ENCODE measurements around the gene OR2D3. TPM values are rescaled to one million over a fixed set of nuclear protein-coding genes. Genes with fewer than 3 reads are reported as not detected.

The OR2D3 gene
- not detected for total RNA-seq

- Histone ChIP-seq H3K36me3 (no peaks in the 10 kb centered on the region), H3K9ac (ENCODE audit: low read depth in 2 of 2, low read length in 2 of 2) (no peak within 1 kb of the TSS), H3K27ac (no peak within 1 kb of the TSS), H3K27me3 (no peaks in the 10 kb centered on the region), H3K9me3 (no peaks in the 10 kb centered on the region), H3K4me1 (no peaks in the 10 kb centered on the region), H3K4me3 (no peak within 1 kb of the TSS)
- TF ChIP-seq, protein P1, sequence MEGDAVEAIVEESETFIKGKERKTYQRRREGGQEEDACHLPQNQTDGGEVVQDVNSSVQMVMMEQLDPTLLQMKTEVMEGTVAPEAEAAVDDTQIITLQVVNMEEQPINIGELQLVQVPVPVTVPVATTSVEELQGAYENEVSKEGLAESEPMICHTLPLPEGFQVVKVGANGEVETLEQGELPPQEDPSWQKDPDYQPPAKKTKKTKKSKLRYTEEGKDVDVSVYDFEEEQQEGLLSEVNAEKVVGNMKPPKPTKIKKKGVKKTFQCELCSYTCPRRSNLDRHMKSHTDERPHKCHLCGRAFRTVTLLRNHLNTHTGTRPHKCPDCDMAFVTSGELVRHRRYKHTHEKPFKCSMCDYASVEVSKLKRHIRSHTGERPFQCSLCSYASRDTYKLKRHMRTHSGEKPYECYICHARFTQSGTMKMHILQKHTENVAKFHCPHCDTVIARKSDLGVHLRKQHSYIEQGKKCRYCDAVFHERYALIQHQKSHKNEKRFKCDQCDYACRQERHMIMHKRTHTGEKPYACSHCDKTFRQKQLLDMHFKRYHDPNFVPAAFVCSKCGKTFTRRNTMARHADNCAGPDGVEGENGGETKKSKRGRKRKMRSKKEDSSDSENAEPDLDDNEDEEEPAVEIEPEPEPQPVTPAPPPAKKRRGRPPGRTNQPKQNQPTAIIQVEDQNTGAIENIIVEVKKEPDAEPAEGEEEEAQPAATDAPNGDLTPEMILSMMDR (IDR thresholded peaks at IDR 0.05), result no peak
- no peak for DNase-seq
- intact Hi-C loops (cut with DNase I), result no loop called here
These were observed at the start of gene OR2D3 for GRCh38 chr11:6920702-6921101. TSS of gene OR2D3 (plus strand) at chr11:6921002. CDS start at chr11:6921002, 0 bp downstream.

DNA sequence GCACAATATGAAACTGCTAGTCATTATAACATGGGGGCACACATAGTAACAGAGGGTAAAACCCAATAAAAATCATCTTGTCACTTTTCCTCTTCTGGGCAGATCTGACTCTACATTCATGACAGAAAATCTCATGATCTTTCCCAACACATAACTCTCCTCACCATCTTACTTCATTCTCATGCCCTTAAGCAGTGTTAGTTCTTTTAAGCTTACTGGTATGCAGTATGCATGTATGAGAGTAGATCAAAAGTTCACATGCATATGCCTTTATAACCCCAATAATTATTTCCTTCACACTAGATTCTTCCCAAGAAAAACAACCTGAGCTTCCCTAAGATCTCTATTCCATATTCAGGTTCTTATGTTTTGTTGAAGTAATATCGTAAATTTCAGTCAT lies 49.5 kb upstream of the OR2D3 start:
- Histone ChIP-seq H3K4me3 (no peak overlapping the region), H3K9me3 (no peaks in the 10 kb centered on the region), H3K4me1 (no peaks in the 10 kb centered on the region), H3K27me3 (no peaks in the 10 kb centered on the region), H3K9ac (ENCODE audit: low read depth in 2 of 2, low read length in 2 of 2) (no peak overlapping the region), H3K36me3 (no peaks in the 10 kb centered on the region), H3K27ac (no peak overlapping the region)
- DNase-seq, result no peak
- TF ChIP-seq, protein P1 (IDR thresholded peaks at IDR 0.05), result no peak
- intact Hi-C loops (cut with DNase I), result no loop called here

GRCh38 chr11:6875761-6876160 lies 45.0 kb upstream of the OR2D3 start:
- H3K27me3 ChIP-seq, result no peaks in the 10 kb centered on the region
- H3K9ac ChIP-seq (ENCODE audit: low read depth in 2 of 2, low read length in 2 of 2), result no peak overlapping the region
- no peak for DNase-seq
- no peaks in the 10 kb centered on the region for H3K36me3 ChIP-seq
- no peak overlapping the region for H3K27ac ChIP-seq
- intact Hi-C loops (cut with DNase I), result no loop called here
- H3K4me1 ChIP-seq, result no peaks in the 10 kb centered on the region
- H3K4me3 ChIP-seq, result no peak overlapping the region
- TF ChIP-seq, protein P1 (IDR thresholded peaks at IDR 0.05), result no peak
- H3K9me3 ChIP-seq, result no peaks in the 10 kb centered on the region

GRCh38 chr11:6876325-6876724 lies 44.5 kb upstream of the OR2D3 start, which contains the start of gene OR10A4:
TSS of gene OR10A4 (plus strand) at chr11:6876625. CDS start at chr11:6876648, 23 bp downstream.
- H3K4me1 ChIP-seq, result no peaks in the 10 kb centered on the region

GRCh38 chr11:6876914-6877313 lies 43.9 kb upstream of the OR2D3 start:
- intact Hi-C loops (cut with DNase I), result no loop called here
- H3K36me3 ChIP-seq, result no peaks in the 10 kb centered on the region
- no peaks in the 10 kb centered on the region for H3K9me3 ChIP-seq
- H3K27me3 ChIP-seq, result no peaks in the 10 kb centered on the region
- TF ChIP-seq, protein P1 (IDR thresholded peaks at IDR 0.05), result no peak
- no peak for DNase-seq
- H3K4me3 ChIP-seq, result no peak overlapping the region
- no peak overlapping the region for H3K27ac ChIP-seq
- H3K9ac ChIP-seq (ENCODE audit: low read depth in 2 of 2, low read length in 2 of 2), result no peak overlapping the region
- H3K4me1 ChIP-seq, result no peaks in the 10 kb centered on the region

More at GRCh38 chr11:6876325-6876724, 44.5 kb upstream of the OR2D3 start, which contains the start of gene OR10A4:
- DNase-seq, result no peak
- Histone ChIP-seq H3K9me3 (no peaks in the 10 kb centered on the region), H3K4me3 (no peak within 1 kb of the TSS), H3K27me3 (no peaks in the 10 kb centered on the region), H3K36me3 (no peaks in the 10 kb centered on the region), H3K9ac (ENCODE audit: low read depth in 2 of 2, low read length in 2 of 2) (no peak within 1 kb of the TSS), H3K27ac (no peak within 1 kb of the TSS)
- intact Hi-C loops (cut with DNase I), result no loop called here
- TF ChIP-seq, protein P1 (IDR thresholded peaks at IDR 0.05), result no peak
